ENCODE data around the gene GH2.

Gene GH2

DNA sequence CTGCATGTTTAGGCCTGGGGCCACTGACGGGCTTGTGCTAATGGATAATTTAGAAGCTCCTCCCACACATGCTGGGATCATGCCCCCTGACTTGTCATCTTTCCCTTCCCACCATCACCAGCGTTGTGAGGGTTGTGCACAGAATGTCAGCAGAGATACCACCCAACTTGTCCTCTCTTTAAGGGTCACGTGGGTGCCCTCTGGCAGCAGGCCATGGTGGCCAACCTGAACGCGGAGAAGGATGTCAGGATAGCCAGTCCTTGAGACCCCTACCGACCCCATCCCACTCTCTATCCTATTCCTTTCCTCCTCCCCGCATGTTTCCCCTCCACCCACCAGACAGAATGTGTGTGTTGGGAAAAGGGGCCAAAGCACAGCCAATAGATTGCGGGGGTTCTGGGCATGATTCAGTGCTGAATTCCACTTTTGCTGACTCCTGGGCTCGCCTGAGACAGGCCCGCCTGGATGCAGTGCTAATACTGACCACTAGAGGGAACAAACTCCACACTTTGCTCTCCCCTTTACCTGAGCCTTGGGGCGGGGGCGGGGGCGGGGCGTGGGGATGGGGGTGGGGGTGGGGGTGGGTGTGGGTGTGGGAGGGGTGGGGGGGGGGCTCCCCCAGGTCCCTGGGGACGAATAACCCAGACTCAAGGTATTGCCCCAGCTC, at the start of gene GH2:
Gene GH2, minus strand, starts transcription at position 10 of the 667 bp plus-strand sequence. CDS start 143 bp downstream, outside the sequence.
- in situ Hi-C loops (cut with MboI; ENCODE audit: low pct_unique_long_range_greater_than_20kb, low sequenced_read_pairs, unreplicated experiment): no loop called here
- TF ChIP-seq, protein P1, sequence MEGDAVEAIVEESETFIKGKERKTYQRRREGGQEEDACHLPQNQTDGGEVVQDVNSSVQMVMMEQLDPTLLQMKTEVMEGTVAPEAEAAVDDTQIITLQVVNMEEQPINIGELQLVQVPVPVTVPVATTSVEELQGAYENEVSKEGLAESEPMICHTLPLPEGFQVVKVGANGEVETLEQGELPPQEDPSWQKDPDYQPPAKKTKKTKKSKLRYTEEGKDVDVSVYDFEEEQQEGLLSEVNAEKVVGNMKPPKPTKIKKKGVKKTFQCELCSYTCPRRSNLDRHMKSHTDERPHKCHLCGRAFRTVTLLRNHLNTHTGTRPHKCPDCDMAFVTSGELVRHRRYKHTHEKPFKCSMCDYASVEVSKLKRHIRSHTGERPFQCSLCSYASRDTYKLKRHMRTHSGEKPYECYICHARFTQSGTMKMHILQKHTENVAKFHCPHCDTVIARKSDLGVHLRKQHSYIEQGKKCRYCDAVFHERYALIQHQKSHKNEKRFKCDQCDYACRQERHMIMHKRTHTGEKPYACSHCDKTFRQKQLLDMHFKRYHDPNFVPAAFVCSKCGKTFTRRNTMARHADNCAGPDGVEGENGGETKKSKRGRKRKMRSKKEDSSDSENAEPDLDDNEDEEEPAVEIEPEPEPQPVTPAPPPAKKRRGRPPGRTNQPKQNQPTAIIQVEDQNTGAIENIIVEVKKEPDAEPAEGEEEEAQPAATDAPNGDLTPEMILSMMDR (IDR thresholded peaks at IDR 0.05; ENCODE audit: extremely low read depth, insufficient read depth, missing control alignments): peak; percentile 84
- DNase-seq (ENCODE audit: low spot score): peak; percentile 85

DNA sequence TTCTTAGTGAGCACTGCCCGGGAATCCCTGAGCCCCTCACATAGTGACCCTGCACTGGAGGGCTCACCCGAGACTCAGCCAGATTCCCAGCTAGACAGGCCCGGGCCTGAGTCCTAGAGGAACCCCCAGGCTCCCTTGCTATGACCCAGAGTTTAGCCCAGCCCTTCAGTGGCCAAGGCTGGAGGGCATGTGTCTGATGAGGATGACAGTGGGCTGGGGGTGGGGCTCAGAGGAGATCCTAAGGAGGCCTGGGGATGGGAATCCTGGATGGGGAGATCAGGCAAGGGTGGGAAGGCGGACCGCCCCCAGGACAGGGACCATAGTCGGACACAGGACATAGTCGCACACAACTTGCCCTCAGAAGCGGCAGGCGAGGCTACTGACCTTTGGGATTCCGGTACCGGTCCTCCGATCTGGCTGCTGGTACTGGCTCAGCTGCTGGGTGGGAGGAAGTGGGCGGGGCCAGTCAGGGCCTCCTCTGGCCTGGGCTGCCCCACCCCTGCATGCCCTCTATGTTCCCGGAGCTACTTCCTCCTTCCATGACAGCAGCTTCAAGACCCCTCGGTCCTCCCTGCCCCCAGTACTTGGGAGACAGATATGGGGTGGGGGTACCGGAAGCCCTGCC, 49.3 kb upstream of the GH2 start:
- in situ Hi-C loops (cut with MboI; ENCODE audit: low pct_unique_long_range_greater_than_20kb, low sequenced_read_pairs, unreplicated experiment): no loop called here
- TF ChIP-seq, protein P1 (IDR thresholded peaks at IDR 0.05; ENCODE audit: extremely low read depth, insufficient read depth, missing control alignments): no peak
- DNase-seq (ENCODE audit: low spot score): peak; percentile 75

- in situ Hi-C loops (cut with MboI; ENCODE audit: low pct_unique_long_range_greater_than_20kb, low sequenced_read_pairs, unreplicated experiment): no loop called here
- TF ChIP-seq, protein P1 (IDR thresholded peaks at IDR 0.05; ENCODE audit: extremely low read depth, insufficient read depth, missing control alignments): no peak
These were observed 48.4 kb upstream of the GH2 start for GRCh38 chr17:63929860-63930766.

DNA sequence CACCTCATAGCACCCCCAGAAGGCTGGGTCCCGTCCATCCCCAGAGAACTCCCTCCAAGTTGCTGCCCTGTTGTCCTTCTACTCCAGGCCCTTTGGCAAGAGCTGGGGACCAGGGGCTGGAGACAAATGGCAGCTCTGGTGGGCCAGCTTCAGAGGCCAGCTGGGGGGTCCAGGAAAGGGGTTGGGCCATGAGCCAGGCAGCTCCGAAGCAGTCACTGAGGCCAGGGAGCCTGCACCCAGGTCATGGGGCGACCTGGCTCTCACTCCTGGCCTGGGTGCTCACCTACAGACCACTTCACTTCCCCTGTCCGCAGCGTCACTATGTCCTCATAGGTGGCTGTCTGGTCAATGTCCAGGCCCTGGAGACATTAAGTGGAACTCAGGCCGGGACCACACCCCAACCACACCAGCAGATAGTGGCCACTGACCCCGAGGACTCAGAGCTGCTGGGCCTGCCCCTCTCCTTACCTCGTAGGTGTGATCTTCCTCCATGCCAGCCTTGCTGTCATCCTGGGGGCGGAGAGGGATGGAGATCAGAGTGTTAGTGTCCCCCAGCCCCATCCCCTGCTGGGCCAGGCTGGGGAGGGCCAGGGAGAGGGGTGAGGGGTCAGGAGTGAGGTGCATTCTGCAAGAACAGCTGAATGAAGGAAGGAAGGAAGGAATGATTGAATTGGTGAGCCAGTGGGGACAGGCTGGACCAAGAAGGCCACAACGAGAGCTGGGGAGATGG, 47.4 kb upstream of the GH2 start:
- DNase-seq (ENCODE audit: low spot score): no peak
- in situ Hi-C loops (cut with MboI; ENCODE audit: low pct_unique_long_range_greater_than_20kb, low sequenced_read_pairs, unreplicated experiment): no loop called here
- TF ChIP-seq, protein P1 (IDR thresholded peaks at IDR 0.05; ENCODE audit: extremely low read depth, insufficient read depth, missing control alignments): no peak

More at GRCh38 chr17:63929860-63930766, 48.4 kb upstream of the GH2 start:
- no peak for DNase-seq (ENCODE audit: low spot score)

DNA sequence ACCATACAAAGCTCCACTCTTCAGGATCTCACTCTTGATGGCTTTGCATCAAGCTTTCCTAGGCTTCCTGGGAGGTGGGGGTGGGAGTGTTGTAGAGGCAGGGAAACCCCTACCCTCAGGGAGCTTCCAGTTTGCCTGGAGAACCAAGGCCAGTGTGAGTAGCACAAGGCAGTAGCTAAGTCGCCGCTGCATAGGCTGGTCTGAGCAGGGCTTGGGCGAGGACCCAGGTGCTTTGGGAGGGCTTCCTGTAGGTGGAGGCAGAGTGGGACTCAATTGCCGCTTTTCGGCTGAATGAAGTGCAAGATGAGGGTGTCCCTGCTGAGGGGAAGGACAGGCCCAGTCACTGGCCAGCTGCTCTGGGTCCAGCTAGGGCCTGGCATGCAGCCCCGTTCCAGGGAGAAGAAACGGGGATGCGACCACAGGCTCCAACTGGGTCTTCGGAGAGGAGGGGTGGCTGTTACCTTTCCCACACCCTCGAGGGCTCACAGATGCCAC, 46.5 kb upstream of the GH2 start:
- in situ Hi-C loops (cut with MboI; ENCODE audit: low pct_unique_long_range_greater_than_20kb, low sequenced_read_pairs, unreplicated experiment): no loop called here

More for the DNA sequence above, 46.5 kb upstream of the GH2 start:
- DNase-seq (ENCODE audit: low spot score): no peak
- TF ChIP-seq, protein P1 (IDR thresholded peaks at IDR 0.05; ENCODE audit: extremely low read depth, insufficient read depth, missing control alignments): no peak
